ENCODE measurements around the gene PTPRG. TPM values are rescaled to one million over a fixed set of nuclear protein-coding genes. Genes with fewer than 3 reads are reported as not detected.

PTPRG gene
- total and polyA plus RNA-seq, 10 of the 15 experiments (the other 5 are each of a cell fraction or from before 2014, with no cell fraction given): 0.29 to 20.7 (median 1.4) TPM

DNA sequence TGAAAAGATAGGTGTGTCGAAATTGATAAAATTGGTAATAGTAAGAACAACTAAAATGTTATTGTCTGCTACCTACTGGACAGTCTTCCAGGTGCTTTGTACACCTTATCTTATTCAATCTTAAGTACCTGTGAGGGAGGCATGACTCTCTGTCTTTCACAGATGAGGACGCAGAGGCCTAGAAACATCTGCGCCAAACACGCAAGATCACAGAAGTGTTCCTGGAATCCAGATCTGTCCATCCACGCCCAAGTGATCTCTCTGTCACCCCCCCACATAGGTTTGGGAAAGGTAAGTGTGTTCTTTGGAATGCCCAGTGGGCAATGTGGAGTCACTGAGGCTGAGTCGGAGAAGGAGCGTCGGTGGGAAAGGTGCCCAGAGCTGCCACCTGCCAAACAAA, 34.4 kb upstream of the PTPRG start:
- WGBS (ENCODE audit: insufficient coverage, insufficient replicate concordance, low lambda C conversion rate, missing lambda C conversion rate): 65% methylated on average over 8 of the region's 8 CpGs

More for the DNA sequence above, 34.4 kb upstream of the PTPRG start:
- Histone ChIP-seq H3K4me3 (no peak overlapping the region), H3K4me2 (ENCODE audit: control insufficient read depth, insufficient read depth) (no peak overlapping the region), H3K79me2 (ENCODE audit: control insufficient read depth, insufficient read depth, low read length) (no peaks in the 10 kb centered on the region), H3K27ac (ENCODE audit: control insufficient read depth, insufficient read depth) (no peak overlapping the region), H2AFZ (ENCODE audit: control insufficient read depth, low read depth, low read length) (no peak overlapping the region), H3K4me1 (ENCODE audit: control insufficient read depth, insufficient read depth, low read length) (no peaks in the 10 kb centered on the region; the same call in 1 of the 2 replicates), H3K9me3 (replicated peaks; ENCODE audit: control insufficient read depth, insufficient read depth, low read length) (no peaks in the 10 kb centered on the region), H3K36me3 (ENCODE audit: control insufficient read depth in 2 of 2, insufficient read depth in 2 of 2, low read length in 1 of 2) (no peaks in the 10 kb centered on the region), H3K27me3 (replicated peaks in 1 of 2; ENCODE audit: control insufficient read depth in 2 of 2, insufficient read depth in 2 of 2, low read length in 1 of 2) (no peaks in the 10 kb centered on the region), H4K20me1 (ENCODE audit: control insufficient read depth, insufficient read depth) (no peaks in the 10 kb centered on the region), H3K9ac (ENCODE audit: control insufficient read depth, insufficient read depth, low read length) (no peak overlapping the region)
- CTCF ChIA-PET: interaction anchor here (5.5 kb wide), 1 partner anchor 146 kb away, joined by 51 read pairs; no protein-coding TSS in a partner anchor
- no peak for ATAC-seq
- POLR2A ChIA-PET: no interaction called here
- intact Hi-C loops (cut with micrococcal nuclease; ENCODE audit: unreplicated experiment): no loop called here
- in situ Hi-C loops (cut with MboI): no loop called here
- SMC1A ChIA-PET (ENCODE audit: uncharacterized antibody, unreplicated experiment): no interaction called here
- TF ChIP-seq, protein P1, sequence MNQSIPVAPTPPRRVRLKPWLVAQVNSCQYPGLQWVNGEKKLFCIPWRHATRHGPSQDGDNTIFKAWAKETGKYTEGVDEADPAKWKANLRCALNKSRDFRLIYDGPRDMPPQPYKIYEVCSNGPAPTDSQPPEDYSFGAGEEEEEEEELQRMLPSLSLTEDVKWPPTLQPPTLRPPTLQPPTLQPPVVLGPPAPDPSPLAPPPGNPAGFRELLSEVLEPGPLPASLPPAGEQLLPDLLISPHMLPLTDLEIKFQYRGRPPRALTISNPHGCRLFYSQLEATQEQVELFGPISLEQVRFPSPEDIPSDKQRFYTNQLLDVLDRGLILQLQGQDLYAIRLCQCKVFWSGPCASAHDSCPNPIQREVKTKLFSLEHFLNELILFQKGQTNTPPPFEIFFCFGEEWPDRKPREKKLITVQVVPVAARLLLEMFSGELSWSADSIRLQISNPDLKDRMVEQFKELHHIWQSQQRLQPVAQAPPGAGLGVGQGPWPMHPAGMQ (IDR thresholded peaks at IDR 0.05; ENCODE audit: borderline replicate concordance): no peak
- no peak for TF ChIP-seq RAD21 (IDR thresholded peaks at IDR 0.05; ENCODE audit: insufficient read depth, low read depth, low read length)
- TF ChIP-seq ESRRA (IDR thresholded peaks at IDR 0.05; ENCODE audit: low read length): no peak
- TF ChIP-seq MTA2 (IDR thresholded peaks at IDR 0.05; ENCODE audit: low read depth): no peak
- TF ChIP-seq, protein P2, sequence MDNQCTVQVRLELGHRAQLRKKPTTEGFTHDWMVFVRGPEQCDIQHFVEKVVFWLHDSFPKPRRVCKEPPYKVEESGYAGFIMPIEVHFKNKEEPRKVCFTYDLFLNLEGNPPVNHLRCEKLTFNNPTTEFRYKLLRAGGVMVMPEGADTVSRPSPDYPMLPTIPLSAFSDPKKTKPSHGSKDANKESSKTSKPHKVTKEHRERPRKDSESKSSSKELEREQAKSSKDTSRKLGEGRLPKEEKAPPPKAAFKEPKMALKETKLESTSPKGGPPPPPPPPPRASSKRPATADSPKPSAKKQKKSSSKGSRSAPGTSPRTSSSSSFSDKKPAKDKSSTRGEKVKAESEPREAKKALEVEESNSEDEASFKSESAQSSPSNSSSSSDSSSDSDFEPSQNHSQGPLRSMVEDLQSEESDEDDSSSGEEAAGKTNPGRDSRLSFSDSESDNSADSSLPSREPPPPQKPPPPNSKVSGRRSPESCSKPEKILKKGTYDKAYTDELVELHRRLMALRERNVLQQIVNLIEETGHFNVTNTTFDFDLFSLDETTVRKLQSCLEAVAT (IDR thresholded peaks at IDR 0.05): no peak
- TF ChIP-seq, protein P3, sequence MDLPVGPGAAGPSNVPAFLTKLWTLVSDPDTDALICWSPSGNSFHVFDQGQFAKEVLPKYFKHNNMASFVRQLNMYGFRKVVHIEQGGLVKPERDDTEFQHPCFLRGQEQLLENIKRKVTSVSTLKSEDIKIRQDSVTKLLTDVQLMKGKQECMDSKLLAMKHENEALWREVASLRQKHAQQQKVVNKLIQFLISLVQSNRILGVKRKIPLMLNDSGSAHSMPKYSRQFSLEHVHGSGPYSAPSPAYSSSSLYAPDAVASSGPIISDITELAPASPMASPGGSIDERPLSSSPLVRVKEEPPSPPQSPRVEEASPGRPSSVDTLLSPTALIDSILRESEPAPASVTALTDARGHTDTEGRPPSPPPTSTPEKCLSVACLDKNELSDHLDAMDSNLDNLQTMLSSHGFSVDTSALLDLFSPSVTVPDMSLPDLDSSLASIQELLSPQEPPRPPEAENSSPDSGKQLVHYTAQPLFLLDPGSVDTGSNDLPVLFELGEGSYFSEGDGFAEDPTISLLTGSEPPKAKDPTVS (IDR thresholded peaks at IDR 0.05; ENCODE audit: low read depth, low read length): no peak
- no peak for TF ChIP-seq STAT3 (IDR thresholded peaks at IDR 0.05; ENCODE audit: low read depth, low read length)
- TF ChIP-seq, protein P4, sequence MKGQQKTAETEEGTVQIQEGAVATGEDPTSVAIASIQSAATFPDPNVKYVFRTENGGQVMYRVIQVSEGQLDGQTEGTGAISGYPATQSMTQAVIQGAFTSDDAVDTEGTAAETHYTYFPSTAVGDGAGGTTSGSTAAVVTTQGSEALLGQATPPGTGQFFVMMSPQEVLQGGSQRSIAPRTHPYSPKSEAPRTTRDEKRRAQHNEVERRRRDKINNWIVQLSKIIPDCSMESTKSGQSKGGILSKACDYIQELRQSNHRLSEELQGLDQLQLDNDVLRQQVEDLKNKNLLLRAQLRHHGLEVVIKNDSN (IDR thresholded peaks at IDR 0.05; ENCODE audit: borderline replicate concordance, extremely low read length, insufficient read depth, low read depth, low read length): no peak
- no peak for TF ChIP-seq RB1 (IDR thresholded peaks at IDR 0.05; ENCODE audit: borderline replicate concordance)
- no peak for TF ChIP-seq CBX5 (IDR thresholded peaks at IDR 0.05; ENCODE audit: low read depth)
- TF ChIP-seq, protein P5, sequence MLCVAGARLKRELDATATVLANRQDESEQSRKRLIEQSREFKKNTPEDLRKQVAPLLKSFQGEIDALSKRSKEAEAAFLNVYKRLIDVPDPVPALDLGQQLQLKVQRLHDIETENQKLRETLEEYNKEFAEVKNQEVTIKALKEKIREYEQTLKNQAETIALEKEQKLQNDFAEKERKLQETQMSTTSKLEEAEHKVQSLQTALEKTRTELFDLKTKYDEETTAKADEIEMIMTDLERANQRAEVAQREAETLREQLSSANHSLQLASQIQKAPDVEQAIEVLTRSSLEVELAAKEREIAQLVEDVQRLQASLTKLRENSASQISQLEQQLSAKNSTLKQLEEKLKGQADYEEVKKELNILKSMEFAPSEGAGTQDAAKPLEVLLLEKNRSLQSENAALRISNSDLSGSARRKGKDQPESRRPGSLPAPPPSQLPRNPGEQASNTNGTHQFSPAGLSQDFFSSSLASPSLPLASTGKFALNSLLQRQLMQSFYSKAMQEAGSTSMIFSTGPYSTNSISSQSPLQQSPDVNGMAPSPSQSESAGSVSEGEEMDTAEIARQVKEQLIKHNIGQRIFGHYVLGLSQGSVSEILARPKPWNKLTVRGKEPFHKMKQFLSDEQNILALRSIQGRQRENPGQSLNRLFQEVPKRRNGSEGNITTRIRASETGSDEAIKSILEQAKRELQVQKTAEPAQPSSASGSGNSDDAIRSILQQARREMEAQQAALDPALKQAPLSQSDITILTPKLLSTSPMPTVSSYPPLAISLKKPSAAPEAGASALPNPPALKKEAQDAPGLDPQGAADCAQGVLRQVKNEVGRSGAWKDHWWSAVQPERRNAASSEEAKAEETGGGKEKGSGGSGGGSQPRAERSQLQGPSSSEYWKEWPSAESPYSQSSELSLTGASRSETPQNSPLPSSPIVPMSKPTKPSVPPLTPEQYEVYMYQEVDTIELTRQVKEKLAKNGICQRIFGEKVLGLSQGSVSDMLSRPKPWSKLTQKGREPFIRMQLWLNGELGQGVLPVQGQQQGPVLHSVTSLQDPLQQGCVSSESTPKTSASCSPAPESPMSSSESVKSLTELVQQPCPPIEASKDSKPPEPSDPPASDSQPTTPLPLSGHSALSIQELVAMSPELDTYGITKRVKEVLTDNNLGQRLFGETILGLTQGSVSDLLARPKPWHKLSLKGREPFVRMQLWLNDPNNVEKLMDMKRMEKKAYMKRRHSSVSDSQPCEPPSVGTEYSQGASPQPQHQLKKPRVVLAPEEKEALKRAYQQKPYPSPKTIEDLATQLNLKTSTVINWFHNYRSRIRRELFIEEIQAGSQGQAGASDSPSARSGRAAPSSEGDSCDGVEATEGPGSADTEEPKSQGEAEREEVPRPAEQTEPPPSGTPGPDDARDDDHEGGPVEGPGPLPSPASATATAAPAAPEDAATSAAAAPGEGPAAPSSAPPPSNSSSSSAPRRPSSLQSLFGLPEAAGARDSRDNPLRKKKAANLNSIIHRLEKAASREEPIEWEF (IDR thresholded peaks at IDR 0.05; ENCODE audit: insufficient replicate concordance, low read depth, low read length): no peak
- no peak for TF ChIP-seq POLR2AphosphoS2 (IDR thresholded peaks at IDR 0.05; ENCODE audit: low read depth, low read length)
- no peak for TF ChIP-seq SREBF1 (IDR thresholded peaks at IDR 0.05; ENCODE audit: low read length)
- DNase-seq (ENCODE audit: low read depth, low spot score): no peak
- BruUV-seq (replicated peaks): no TSS peak
- RAD21 ChIA-PET (ENCODE audit: unreplicated experiment): no interaction called here
- no peak for FAIRE-seq
